Osteoblast (primary cell): ENCODE results near the gene OSM. TPM values are rescaled to one million over a fixed set of nuclear protein-coding genes. Genes with fewer than 3 reads are reported as not detected.
A peak's percentile ranks its signal among the peaks of the same experiment; 100 is the strongest.

ENCODE experiments used
- DNase-seq: peaks from one replicate; pipeline ENCODE4 v3.0.0; 2011; ENCODE audit warnings: low spot score, mixed read lengths; ENCODE audit not compliant: insufficient read length; ENCODE audit errors: missing footprints
- H2AFZ ChIP-seq: 2 replicates; pipeline ENCODE4 v1.6.0; 2011; ENCODE audit warnings: mild to moderate bottlenecking, low read length
- H3K27ac ChIP-seq: 2 replicates; pipeline ENCODE4 v1.5.1; 2011; ENCODE audit warnings: mild to moderate bottlenecking, low read depth, low read length, moderate library complexity
- H3K27me3 ChIP-seq: 2 replicates; pipeline ENCODE4 v1.6.0; 2012; ENCODE audit warnings: mild to moderate bottlenecking, control low read depth, inconsistent platforms, low read length, moderate library complexity; ENCODE audit not compliant: insufficient read depth
- H3K36me3 ChIP-seq: 2 replicates; pipeline ENCODE4 v1.5.1; 2011; ENCODE audit warnings: mild to moderate bottlenecking, low read length, control low read depth, moderate library complexity; ENCODE audit not compliant: insufficient read depth
- H3K4me1 ChIP-seq: 2 replicates; pipeline ENCODE4 v1.5.1; 2011; ENCODE audit warnings: mild to moderate bottlenecking, low read length, control low read depth, moderate library complexity; ENCODE audit not compliant: insufficient read depth
- H3K4me2 ChIP-seq: 2 replicates; pipeline ENCODE4 v1.6.0; 2011; ENCODE audit warnings: mild to moderate bottlenecking, low read length; ENCODE audit not compliant: insufficient read depth
- H3K4me3 ChIP-seq: fragments of 200-600 bp; sonication (generic); 3 replicates; pipeline ENCODE4 v1.5.1; 2012; ENCODE audit warnings: mild to moderate bottlenecking, low read length, inconsistent platforms; ENCODE audit not compliant: insufficient read depth
- H3K79me2 ChIP-seq: 2 replicates; pipeline ENCODE4 v1.6.0; 2012; ENCODE audit warnings: mild to moderate bottlenecking, low read length, control low read depth, inconsistent platforms; ENCODE audit not compliant: insufficient read depth
- H3K9me3 ChIP-seq: 2 replicates; pipeline ENCODE4 v1.5.1; 2011; ENCODE audit warnings: low read depth, low read length, control low read depth
- H4K20me1 ChIP-seq: 2 replicates; pipeline ENCODE4 v1.6.0; 2012; ENCODE audit warnings: mild to moderate bottlenecking, low read length, control low read depth; ENCODE audit not compliant: insufficient read depth
- CTCF ChIP-seq: IDR thresholded peaks from 2 replicates; pipeline ENCODE4 v1.5.1; 2011; ENCODE audit warnings: mild to moderate bottlenecking, low read depth, low read length, moderate library complexity; ENCODE audit errors: extremely low read depth
- total RNA-seq: library from RNA; depleted of rRNA; stranded (reverse); fragments of >200 nt; gene quantifications from 2 replicates; pipeline ENCODE4 v1.2.3, GENCODE V29; 2012

Gene OSM
- total RNA-seq, 1 donor = not detected

- DNase-seq = peak; percentile 66
- TF ChIP-seq CTCF = no peak
These were observed 4.5 kb downstream of the OSM start for GRCh38 chr22:30262112-30262511.

GRCh38 chr22:30261134-30261533, 5.5 kb downstream of the OSM start:
- no peak for TF ChIP-seq CTCF
- Histone ChIP-seq H3K9me3 (no peaks in the 10 kb centered on the region), H2AFZ (no peak overlapping the region), H3K79me2 (no peaks in the 10 kb centered on the region), H3K4me3 (no peak overlapping the region), H3K27me3 (no peaks in the 10 kb centered on the region), H3K4me2 (no peak overlapping the region), H4K20me1 (no peaks in the 10 kb centered on the region), H3K27ac (no peak overlapping the region), H3K4me1 (peaks cover 16% of the 10 kb centered on the region), H3K36me3 (no peaks in the 10 kb centered on the region)
- DNase-seq = peak; percentile 85

More at GRCh38 chr22:30262112-30262511, 4.5 kb downstream of the OSM start:
- Histone ChIP-seq H3K79me2 (no peaks in the 10 kb centered on the region), H3K9me3 (no peaks in the 10 kb centered on the region), H3K36me3 (no peaks in the 10 kb centered on the region), H2AFZ (no peak overlapping the region), H3K4me2 (no peak overlapping the region), H3K4me1 (peaks cover 7% of the 10 kb centered on the region), H3K27ac (no peak overlapping the region), H3K27me3 (no peaks in the 10 kb centered on the region), H4K20me1 (no peaks in the 10 kb centered on the region), H3K4me3 (no peak overlapping the region)

GRCh38 chr22:30260682-30261081, 6.0 kb downstream of the OSM start:
- Histone ChIP-seq H3K27ac (no peak overlapping the region), H3K4me2 (no peak overlapping the region), H2AFZ (no peak overlapping the region), H3K4me3 (no peak overlapping the region), H3K36me3 (no peaks in the 10 kb centered on the region), H4K20me1 (no peaks in the 10 kb centered on the region), H3K9me3 (no peaks in the 10 kb centered on the region), H3K4me1 (peaks cover 16% of the 10 kb centered on the region), H3K79me2 (no peaks in the 10 kb centered on the region), H3K27me3 (no peaks in the 10 kb centered on the region)
- DNase-seq = peak; percentile 41
- TF ChIP-seq CTCF = no peak

- H3K79me2 ChIP-seq = no peaks in the 10 kb centered on the region
- no peak overlapping the region for H2AFZ ChIP-seq
- no peaks in the 10 kb centered on the region for H3K27me3 ChIP-seq
- H3K36me3 ChIP-seq = no peaks in the 10 kb centered on the region
- H3K4me3 ChIP-seq = no peak overlapping the region
- no peaks in the 10 kb centered on the region for H3K9me3 ChIP-seq
- no peak overlapping the region for H3K4me2 ChIP-seq
- no peak overlapping the region for H3K27ac ChIP-seq
- H4K20me1 ChIP-seq = no peaks in the 10 kb centered on the region
- peak; percentile 11 for DNase-seq
- peaks cover 16% of the 10 kb centered on the region for H3K4me1 ChIP-seq
- no peak for TF ChIP-seq CTCF
These were observed 6.4 kb downstream of the OSM start for GRCh38 chr22:30260276-30260675.
